VCaP (cell line): ENCODE results near the gene KLF13.

ENCODE experiments used
- H3K27ac ChIP-seq: fragments of 450-650 bp; 2 replicates; pipeline ENCODE4 v1.5.1; 2017
- CTCF ChIP-seq: fragments of 450-650 bp; conservative IDR thresholded peaks from 2 replicates; pipeline ENCODE4 v1.5.1; 2017; ENCODE audit warnings: mild to moderate bottlenecking, moderate library complexity

Gene KLF13

GRCh38 chr15:31344823-31345605 lies 18.4 kb downstream of the KLF13 start:
- H3K27ac ChIP-seq: no peak overlapping the region; the same call in 1 of the 2 replicates
- no peak for TF ChIP-seq CTCF

GRCh38 chr15:31345606-31346366 lies 19.2 kb downstream of the KLF13 start:
- no peak for TF ChIP-seq CTCF
- H3K27ac ChIP-seq: no peak overlapping the region

- H3K27ac ChIP-seq: no peak overlapping the region
- TF ChIP-seq CTCF: no peak
Observed at GRCh38 chr15:31346367-31347066, 19.9 kb downstream of the KLF13 start.

- H3K27ac ChIP-seq: no peak overlapping the region
- TF ChIP-seq CTCF: no peak
Observed at GRCh38 chr15:31347067-31347975, 20.7 kb downstream of the KLF13 start.

GRCh38 chr15:31347981-31348803 lies 21.6 kb downstream of the KLF13 start:
- no peak for TF ChIP-seq CTCF
- no peak overlapping the region for H3K27ac ChIP-seq

- H3K27ac ChIP-seq: no peak overlapping the region
- TF ChIP-seq CTCF: no peak
Observed at GRCh38 chr15:31349233-31350141, 22.9 kb downstream of the KLF13 start.
